Measurements from ENCODE around the gene BANK1. TPM values are rescaled to one million over a fixed set of nuclear protein-coding genes. Genes with fewer than 3 reads are reported as not detected.

Gene BANK1
- total RNA-seq, 1 donor from 2014 or later = 0.19 TPM

DNA sequence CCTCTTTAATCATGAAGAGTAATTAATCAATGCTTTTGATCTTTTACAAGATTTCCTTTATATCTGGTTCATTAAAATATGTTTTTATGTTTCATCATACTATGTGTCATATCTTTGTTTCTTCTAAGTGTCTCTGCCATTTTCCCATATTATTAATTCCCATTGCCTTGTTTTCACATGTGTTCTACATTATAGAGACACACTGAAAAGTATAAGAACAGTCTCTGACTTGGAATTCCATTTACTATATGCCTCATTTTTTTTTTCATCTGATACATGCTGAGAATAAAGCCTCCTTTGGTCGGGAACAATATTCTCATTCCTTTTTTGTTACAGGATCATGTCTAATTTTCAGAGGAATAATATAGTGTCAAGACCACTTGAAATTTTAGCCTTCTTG is 4.3 kb downstream of the BANK1 start:
- no peaks in the 10 kb centered on the region for H3K27me3 Mint-ChIP-seq (ENCODE audit: insufficient read depth, low read depth)
- no peaks in the 10 kb centered on the region for H3K4me1 ChIP-seq
- H3K4me2 ChIP-seq = no peak overlapping the region
- H3K36me3 ChIP-seq = no peaks in the 10 kb centered on the region
- H3F3A ChIP-seq (ENCODE audit: low read depth) = no peaks in the 10 kb centered on the region
- no peak overlapping the region for H3K4me3 ChIP-seq
- no peaks in the 10 kb centered on the region for H4K20me1 ChIP-seq (ENCODE audit: low read depth)
- no peak overlapping the region for H3K27ac ChIP-seq
- H3K9me3 Mint-ChIP-seq = peaks cover 4% of the 10 kb centered on the region
- no peak overlapping the region for H2AFZ ChIP-seq (replicated peaks)
- H3K27ac Mint-ChIP-seq = no peak overlapping the region
- H3K9ac ChIP-seq = no peak overlapping the region
- H3K79me2 ChIP-seq (ENCODE audit: low read depth) = no peaks in the 10 kb centered on the region
- no peak for DNase-seq (ENCODE audit: low spot score)
- H3K36me3 Mint-ChIP-seq = no peaks in the 10 kb centered on the region
- H3K4me3 Mint-ChIP-seq = no peak overlapping the region
- H3K4me1 Mint-ChIP-seq = peaks cover 7% of the 10 kb centered on the region
- no peak for TF ChIP-seq EZH2phosphoT487 (IDR thresholded peaks at IDR 0.05)
- TF ChIP-seq, protein P1, sequence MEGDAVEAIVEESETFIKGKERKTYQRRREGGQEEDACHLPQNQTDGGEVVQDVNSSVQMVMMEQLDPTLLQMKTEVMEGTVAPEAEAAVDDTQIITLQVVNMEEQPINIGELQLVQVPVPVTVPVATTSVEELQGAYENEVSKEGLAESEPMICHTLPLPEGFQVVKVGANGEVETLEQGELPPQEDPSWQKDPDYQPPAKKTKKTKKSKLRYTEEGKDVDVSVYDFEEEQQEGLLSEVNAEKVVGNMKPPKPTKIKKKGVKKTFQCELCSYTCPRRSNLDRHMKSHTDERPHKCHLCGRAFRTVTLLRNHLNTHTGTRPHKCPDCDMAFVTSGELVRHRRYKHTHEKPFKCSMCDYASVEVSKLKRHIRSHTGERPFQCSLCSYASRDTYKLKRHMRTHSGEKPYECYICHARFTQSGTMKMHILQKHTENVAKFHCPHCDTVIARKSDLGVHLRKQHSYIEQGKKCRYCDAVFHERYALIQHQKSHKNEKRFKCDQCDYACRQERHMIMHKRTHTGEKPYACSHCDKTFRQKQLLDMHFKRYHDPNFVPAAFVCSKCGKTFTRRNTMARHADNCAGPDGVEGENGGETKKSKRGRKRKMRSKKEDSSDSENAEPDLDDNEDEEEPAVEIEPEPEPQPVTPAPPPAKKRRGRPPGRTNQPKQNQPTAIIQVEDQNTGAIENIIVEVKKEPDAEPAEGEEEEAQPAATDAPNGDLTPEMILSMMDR (IDR thresholded peaks at IDR 0.05) = no peak
- no peak for TF ChIP-seq EZH2 (IDR thresholded peaks at IDR 0.05)
- no peaks in the 10 kb centered on the region for H3K9me3 ChIP-seq (ENCODE audit: low read depth)
- H3K27me3 ChIP-seq = peaks cover 8% of the 10 kb centered on the region

DNA sequence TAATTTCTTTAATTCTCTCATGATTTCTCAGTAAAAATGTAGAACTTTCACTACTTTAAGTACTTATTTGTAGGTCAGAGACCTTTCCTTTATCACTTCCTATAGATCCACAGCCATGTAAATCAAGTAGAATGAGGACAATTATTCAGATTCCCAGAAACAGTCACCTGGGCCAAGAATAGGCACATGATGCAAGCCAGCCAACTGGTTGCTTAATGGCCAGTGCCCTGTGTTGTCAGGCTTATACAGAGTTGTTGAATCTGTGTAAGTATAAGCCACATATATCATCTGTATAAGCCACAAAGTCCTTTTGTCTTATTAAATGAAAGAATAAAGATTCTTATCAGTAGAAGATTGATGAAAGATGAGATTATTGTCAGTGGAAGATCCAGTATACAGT is 5.2 kb downstream of the BANK1 start:
- Histone ChIP-seq H3K9ac (no peak overlapping the region), H3F3A (ENCODE audit: low read depth) (no peaks in the 10 kb centered on the region), H3K9me3 (ENCODE audit: low read depth) (no peaks in the 10 kb centered on the region), H3K4me2 (no peak overlapping the region), H2AFZ (replicated peaks) (no peak overlapping the region), H4K20me1 (ENCODE audit: low read depth) (no peaks in the 10 kb centered on the region), H3K79me2 (ENCODE audit: low read depth) (no peaks in the 10 kb centered on the region), H3K4me3 (no peak overlapping the region), H3K36me3 (no peaks in the 10 kb centered on the region), H3K4me1 (no peaks in the 10 kb centered on the region), H3K27me3 (peaks cover 8% of the 10 kb centered on the region), H3K27ac (no peak overlapping the region)
- H3K4me1 Mint-ChIP-seq = peaks cover 4% of the 10 kb centered on the region
- no peaks in the 10 kb centered on the region for H3K27me3 Mint-ChIP-seq (ENCODE audit: insufficient read depth, low read depth)
- TF ChIP-seq, protein P1 (IDR thresholded peaks at IDR 0.05) = no peak
- TF ChIP-seq EZH2phosphoT487 (IDR thresholded peaks at IDR 0.05) (no peak), EZH2 (IDR thresholded peaks at IDR 0.05) (no peak)
- no peaks in the 10 kb centered on the region for H3K36me3 Mint-ChIP-seq
- H3K9me3 Mint-ChIP-seq = peaks cover 6% of the 10 kb centered on the region
- DNase-seq (ENCODE audit: low spot score) = no peak
- H3K27ac Mint-ChIP-seq = no peak overlapping the region
- no peak overlapping the region for H3K4me3 Mint-ChIP-seq

DNA sequence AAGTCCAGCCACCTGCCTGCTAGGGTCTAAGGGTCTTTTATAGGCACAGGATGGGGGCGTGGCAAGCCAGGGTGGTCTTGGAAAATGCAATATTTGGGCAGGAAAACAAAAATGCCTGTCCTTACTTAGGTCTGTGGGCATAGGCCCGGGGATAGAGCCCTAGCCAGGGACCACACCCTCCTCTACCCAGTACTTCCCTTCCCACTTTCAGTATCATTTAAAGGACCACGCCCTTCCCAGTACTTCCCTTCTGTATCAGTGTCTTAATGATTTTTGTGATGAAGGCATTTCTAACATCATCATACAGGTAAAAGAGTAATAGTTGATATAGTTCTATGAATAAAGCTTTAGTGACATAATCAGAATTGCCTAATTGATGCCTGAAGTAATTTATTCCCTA is 11.4 kb downstream of the BANK1 start:
- Histone ChIP-seq H3K4me1 (no peaks in the 10 kb centered on the region), H3F3A (ENCODE audit: low read depth) (no peaks in the 10 kb centered on the region), H3K36me3 (no peaks in the 10 kb centered on the region), H2AFZ (replicated peaks) (no peak overlapping the region), H3K4me2 (no peak overlapping the region), H3K9me3 (ENCODE audit: low read depth) (no peaks in the 10 kb centered on the region), H3K4me3 (no peak overlapping the region), H3K27me3 (no peaks in the 10 kb centered on the region), H3K9ac (no peak overlapping the region), H3K27ac (no peak overlapping the region), H3K79me2 (ENCODE audit: low read depth) (no peaks in the 10 kb centered on the region), H4K20me1 (ENCODE audit: low read depth) (no peaks in the 10 kb centered on the region)
- DNase-seq (ENCODE audit: low spot score) = no peak
- H3K36me3 Mint-ChIP-seq = no peaks in the 10 kb centered on the region
- TF ChIP-seq EZH2 (IDR thresholded peaks at IDR 0.05) = no peak
- no peak for TF ChIP-seq EZH2phosphoT487 (IDR thresholded peaks at IDR 0.05)
- TF ChIP-seq, protein P1 (IDR thresholded peaks at IDR 0.05) = no peak
- peaks cover 6% of the 10 kb centered on the region for H3K9me3 Mint-ChIP-seq
- no peak overlapping the region for H3K27ac Mint-ChIP-seq
- H3K4me3 Mint-ChIP-seq = no peak overlapping the region
- H3K27me3 Mint-ChIP-seq (ENCODE audit: insufficient read depth, low read depth) = no peaks in the 10 kb centered on the region
- H3K4me1 Mint-ChIP-seq = peaks cover 3% of the 10 kb centered on the region
